CD4-positive, alpha-beta T cell (primary cell): ENCODE measurements around the gene GFER. TPM values are rescaled to one million over a fixed set of nuclear protein-coding genes. Genes with fewer than 3 reads are reported as not detected.

Experiments
- ATAC-seq: fragments of 200-7000 bp; cut with Tn5 transposase; one replicate; pipeline ENCODE4 v1.10.0; 2022; ENCODE audit warnings: mild to moderate bottlenecking; ENCODE audit not compliant: poor library complexity
- CTCF ChIA-PET: fragments of 350-600 bp; sonication (Branson Sonifier 250); formaldehyde crosslinking; loops from one replicate; lab custom pipeline; 2021; ENCODE audit warnings: antibody characterized with exemption, inconsistent platforms; lab: Charles Lee
- POLR2A ChIA-PET: fragments of 350-600 bp; sonication (Branson Sonifier 250); formaldehyde crosslinking; loops from one replicate; lab custom pipeline; 2021; ENCODE audit warnings: antibody characterized with exemption, inconsistent platforms; lab: Charles Lee
- DNase-seq, 14 experiments: peaks; one replicate each; pipeline ENCODE4 v3.0.0-alpha.2; 2013 to 2020; ENCODE audit warnings: mixed read lengths in 2 of 14
- H3K27ac ChIP-seq, 2 donors: one replicate each; pipeline versions ENCODE4 v1.5.1 to v1.7.0; 2013; ENCODE audit warnings: low read length in 2 of 2, low read depth in 1 of 2, mild to moderate bottlenecking in 1 of 2
- H3K27me3 ChIP-seq, 2 experiments: 1 replicate in 1 of 2; 2 replicates in 1 of 2; pipeline versions ENCODE4 v1.6.1 to v1.7.0; 2013; ENCODE audit warnings: low read length in 2 of 2, control low read depth in 1 of 2, mild to moderate bottlenecking in 1 of 2, moderate library complexity in 1 of 2; ENCODE audit not compliant: insufficient read depth in 2 of 2, control insufficient read depth in 1 of 2
- H3K36me3 ChIP-seq: one replicate; pipeline ENCODE4 v1.6.1; 2013; ENCODE audit warnings: low read length, control low read depth; ENCODE audit not compliant: insufficient read depth
- H3K4me1 ChIP-seq: one replicate; pipeline ENCODE4 v1.6.1; 2013; ENCODE audit warnings: low read length, control low read depth; ENCODE audit not compliant: insufficient read depth
- H3K4me3 ChIP-seq: one replicate; pipeline ENCODE4 v1.5.1; 2013; ENCODE audit warnings: mild to moderate bottlenecking, low read length, moderate library complexity
- H3K9me3 ChIP-seq, 2 experiments: 1 replicate in 1 of 2; 2 replicates in 1 of 2; pipeline versions ENCODE4 v1.6.1 to v1.7.0; 2013; ENCODE audit warnings: low read length in 2 of 2, mild to moderate bottlenecking in 2 of 2, control low read depth in 1 of 2, moderate library complexity in 1 of 2; ENCODE audit not compliant: control insufficient read depth in 1 of 2, insufficient read depth in 1 of 2
- H3K27ac Mint-ChIP-seq: one replicate; pipeline ENCODE4 v1.8.0; 2020; ENCODE audit warnings: mixed read lengths
- H3K27me3 Mint-ChIP-seq: one replicate; pipeline ENCODE4 v1.8.0; 2021; ENCODE audit warnings: mixed read lengths
- H3K36me3 Mint-ChIP-seq: one replicate; pipeline ENCODE4 v1.8.0; 2021; ENCODE audit warnings: low read depth, mixed read lengths
- H3K4me1 Mint-ChIP-seq: one replicate; pipeline ENCODE4 v1.8.0; 2021; ENCODE audit warnings: low read depth, mixed read lengths
- H3K4me3 Mint-ChIP-seq: one replicate; pipeline ENCODE4 v1.8.0; 2020; ENCODE audit warnings: mild to moderate bottlenecking, mixed read lengths
- H3K9me3 Mint-ChIP-seq: one replicate; pipeline ENCODE4 v1.8.0; 2020; ENCODE audit warnings: mixed read lengths
- intact Hi-C, 2 experiments: fragments of 100-400 bp; cut with DNase I in 1 of 2; cut with micrococcal nuclease in 1 of 2; formaldehyde crosslinking; loops; one replicate each; pipeline versions ENCODE4 v1.15.1 to v1.9.0; 2023 to 2025; cut with DNase I, micrococcal nuclease
- total RNA-seq, 174 experiments: library from RNA in 2 of 174; stranded (reverse) in 2 of 174; gene quantifications; one replicate each; pipeline ENCODE4 v1.2.3 and lab custom pipeline; 2021 to 2026
- TF ChIP-seq, protein P1 (sequence below): fragments of 200-600 bp; IDR thresholded peaks from one replicate; pipeline ENCODE4 v1.8.0; 2022; ENCODE audit warnings: antibody characterized with exemption, mild to moderate bottlenecking

GFER gene
- total RNA-seq, 2 experiments from 2014 or later = 14.5 TPM

DNA sequence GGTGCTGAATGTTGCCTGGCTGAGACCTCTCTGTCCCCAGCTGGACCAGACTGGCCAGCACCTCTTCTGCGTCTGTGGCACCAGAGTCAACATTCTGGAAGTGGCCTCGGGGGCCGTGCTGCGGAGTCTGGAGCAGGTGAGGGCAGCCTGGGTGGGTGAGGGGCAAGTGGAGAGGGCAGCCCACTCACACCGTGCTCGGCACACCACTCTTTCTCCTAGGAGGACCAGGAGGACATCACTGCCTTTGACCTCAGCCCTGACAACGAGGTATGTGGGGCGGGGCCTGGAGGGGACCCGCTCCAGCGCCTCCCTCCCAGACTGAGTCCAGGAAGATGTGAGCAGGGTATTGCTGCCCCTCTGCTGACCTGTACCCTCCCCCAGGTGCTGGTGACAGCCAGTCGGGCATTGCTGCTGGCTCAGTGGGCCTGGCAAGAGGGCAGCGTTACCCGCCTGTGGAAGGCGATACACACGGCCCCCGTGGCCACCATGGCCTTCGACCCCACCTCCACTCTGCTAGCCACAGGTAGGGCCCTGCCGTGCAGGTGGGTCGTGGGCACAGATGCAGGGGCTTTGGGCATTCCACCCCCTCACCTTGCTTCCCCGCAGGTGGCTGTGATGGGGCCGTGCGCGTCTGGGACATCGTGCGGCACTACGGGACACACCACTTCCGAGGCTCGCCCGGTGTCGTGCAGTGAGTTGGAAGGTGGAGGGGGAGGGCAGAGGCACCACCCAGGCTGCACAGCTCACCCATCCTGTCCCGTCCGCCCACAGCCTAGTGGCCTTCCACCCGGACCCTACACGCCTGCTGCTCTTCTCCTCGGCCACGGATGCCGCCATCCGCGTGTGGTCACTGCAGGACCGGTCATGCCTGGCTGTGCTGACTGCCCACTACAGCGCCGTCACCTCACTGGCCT lies 9.6 kb upstream of the GFER start:
- no peak for ATAC-seq
- H3K36me3 Mint-ChIP-seq = peaks cover 36% of the 10 kb centered on the region
- no peaks in the 10 kb centered on the region for H3K27me3 Mint-ChIP-seq
- Histone ChIP-seq H3K27me3 (peaks cover 3 to 10% of the 10 kb centered on the region in 2 experiments), H3K4me1 (peaks cover 44% of the 10 kb centered on the region), H3K36me3 (peaks cover 46% of the 10 kb centered on the region), H3K27ac (no peak overlapping the region), H3K4me3 (no peak overlapping the region), H3K9me3 (peaks cover 0 to 6% of the 10 kb centered on the region in 2 experiments)
- no peaks in the 10 kb centered on the region for H3K9me3 Mint-ChIP-seq
- H3K4me3 Mint-ChIP-seq = peak overlapping the region; percentile 45
- no peak for DNase-seq
- POLR2A ChIA-PET = interaction anchor here (1.0 kb wide), 1 partner anchor 181 kb away, joined by 4 read pairs; the partner anchor contains the start of gene TRAF7
- H3K4me1 Mint-ChIP-seq = peaks cover 20% of the 10 kb centered on the region
- TF ChIP-seq, protein P1, sequence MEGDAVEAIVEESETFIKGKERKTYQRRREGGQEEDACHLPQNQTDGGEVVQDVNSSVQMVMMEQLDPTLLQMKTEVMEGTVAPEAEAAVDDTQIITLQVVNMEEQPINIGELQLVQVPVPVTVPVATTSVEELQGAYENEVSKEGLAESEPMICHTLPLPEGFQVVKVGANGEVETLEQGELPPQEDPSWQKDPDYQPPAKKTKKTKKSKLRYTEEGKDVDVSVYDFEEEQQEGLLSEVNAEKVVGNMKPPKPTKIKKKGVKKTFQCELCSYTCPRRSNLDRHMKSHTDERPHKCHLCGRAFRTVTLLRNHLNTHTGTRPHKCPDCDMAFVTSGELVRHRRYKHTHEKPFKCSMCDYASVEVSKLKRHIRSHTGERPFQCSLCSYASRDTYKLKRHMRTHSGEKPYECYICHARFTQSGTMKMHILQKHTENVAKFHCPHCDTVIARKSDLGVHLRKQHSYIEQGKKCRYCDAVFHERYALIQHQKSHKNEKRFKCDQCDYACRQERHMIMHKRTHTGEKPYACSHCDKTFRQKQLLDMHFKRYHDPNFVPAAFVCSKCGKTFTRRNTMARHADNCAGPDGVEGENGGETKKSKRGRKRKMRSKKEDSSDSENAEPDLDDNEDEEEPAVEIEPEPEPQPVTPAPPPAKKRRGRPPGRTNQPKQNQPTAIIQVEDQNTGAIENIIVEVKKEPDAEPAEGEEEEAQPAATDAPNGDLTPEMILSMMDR = no peak
- H3K27ac Mint-ChIP-seq = no peak overlapping the region
- intact Hi-C loops = loop anchor here in 1 of 2 experiments (5.0 kb wide), 2 partner anchors 33 to 73 kb away; partner anchors contain the start of genes NTHL1, TSC2 and ZNF598
- CTCF ChIA-PET = no interaction called here

DNA sequence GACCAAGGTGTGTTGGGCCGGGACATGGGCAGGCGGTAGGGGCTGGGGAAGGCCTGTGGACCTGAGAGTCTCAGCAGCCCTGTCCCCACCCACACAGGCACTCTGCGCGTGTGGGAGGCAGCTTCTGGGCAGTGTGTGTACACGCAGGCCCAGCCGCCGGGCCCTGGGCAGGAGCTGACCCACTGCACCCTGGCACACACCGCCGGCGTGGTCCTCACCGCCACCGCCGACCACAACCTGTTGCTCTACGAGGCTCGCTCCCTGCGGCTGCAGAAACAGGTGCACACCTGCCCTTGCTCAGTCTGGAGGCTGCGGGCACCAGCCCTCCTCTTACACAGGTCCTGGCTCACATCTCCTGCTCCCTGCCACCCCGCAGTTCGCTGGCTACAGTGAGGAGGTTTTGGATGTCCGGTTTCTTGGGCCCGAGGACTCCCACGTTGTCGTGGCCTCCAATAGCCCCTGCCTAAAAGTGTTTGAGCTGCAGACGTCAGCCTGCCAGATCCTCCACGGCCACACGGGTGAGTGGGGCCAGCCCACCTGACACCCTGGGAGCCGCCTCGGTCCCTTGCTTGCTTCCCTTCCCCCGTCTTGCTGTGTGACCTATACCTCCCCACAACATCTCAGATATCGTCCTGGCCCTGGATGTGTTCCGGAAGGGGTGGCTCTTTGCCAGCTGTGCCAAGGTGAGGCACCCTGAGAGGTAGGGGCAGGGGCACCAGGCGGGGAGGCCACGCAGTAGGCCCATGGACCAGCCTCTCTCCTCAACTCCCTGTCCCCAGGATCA lies 8.4 kb upstream of the GFER start:
- Mint-ChIP-seq H3K36me3 (peaks cover 36% of the 10 kb centered on the region), H3K27me3 (peaks cover 6% of the 10 kb centered on the region), H3K4me3 (peak overlapping the region; percentile 42), H3K27ac (no peak overlapping the region), H3K4me1 (peaks cover 20% of the 10 kb centered on the region), H3K9me3 (no peaks in the 10 kb centered on the region)
- H3K4me1 ChIP-seq = peaks cover 50% of the 10 kb centered on the region
- no peak overlapping the region for H3K27ac ChIP-seq
- POLR2A ChIA-PET = interaction anchor here (1.3 kb wide), 1 partner anchor 11 kb away, joined by 6 read pairs; the partner anchor contains the start of gene RPS2
- intact Hi-C loops = no loop called here
- peaks cover 16 to 21% of the 10 kb centered on the region in 2 experiments for H3K27me3 ChIP-seq
- no peak for ATAC-seq
- CTCF ChIA-PET = no interaction called here
- TF ChIP-seq, protein P1 = no peak
- peaks cover 0 to 18% of the 10 kb centered on the region in 2 experiments for H3K9me3 ChIP-seq
- H3K4me3 ChIP-seq = no peak overlapping the region
- peaks cover 46% of the 10 kb centered on the region for H3K36me3 ChIP-seq
- DNase-seq = no peak

DNA sequence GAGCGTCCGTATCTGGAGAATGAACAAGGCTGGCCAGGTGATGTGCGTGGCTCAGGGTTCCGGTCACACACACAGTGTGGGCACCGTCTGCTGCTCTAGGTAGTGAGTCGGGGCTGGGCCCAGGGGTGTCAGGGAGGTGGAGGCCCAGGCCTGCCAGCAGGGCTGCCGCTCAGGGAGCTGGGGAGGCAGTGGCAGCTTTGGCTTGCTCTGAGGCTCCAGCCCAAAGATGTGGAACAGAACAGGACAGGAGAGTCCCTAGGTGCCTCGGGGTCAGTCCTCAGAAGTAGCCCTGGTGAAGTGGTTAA lies 7.8 kb upstream of the GFER start:
- no peak overlapping the region for H3K27ac Mint-ChIP-seq
- peaks cover 11% of the 10 kb centered on the region for H3K27me3 Mint-ChIP-seq
- intact Hi-C loops = no loop called here
- Histone ChIP-seq H3K27ac (no peak overlapping the region), H3K36me3 (peaks cover 46% of the 10 kb centered on the region), H3K4me1 (peaks cover 44% of the 10 kb centered on the region), H3K27me3 (peaks cover 21 to 26% of the 10 kb centered on the region in 2 experiments), H3K9me3 (peaks cover 0 to 22% of the 10 kb centered on the region in 2 experiments), H3K4me3 (no peak overlapping the region)
- no peak overlapping the region for H3K4me3 Mint-ChIP-seq
- POLR2A ChIA-PET = interaction anchor here (1.3 kb wide), 1 partner anchor 11 kb away, joined by 6 read pairs; the partner anchor contains the start of gene RPS2
- ATAC-seq (no peak), DNase-seq (no peak)
- CTCF ChIA-PET = no interaction called here
- no peaks in the 10 kb centered on the region for H3K9me3 Mint-ChIP-seq
- peaks cover 36% of the 10 kb centered on the region for H3K36me3 Mint-ChIP-seq
- H3K4me1 Mint-ChIP-seq = peaks cover 15% of the 10 kb centered on the region
- TF ChIP-seq, protein P1 = no peak
